HG02571 (cell line): ENCODE results near the gene NYNRIN.
A peak's percentile ranks its signal among the peaks of the same experiment; 100 is the strongest.

Experiments used
- ATAC-seq: cut with Tn5 transposase; IDR thresholded peaks from one replicate; pipeline ENCODE4 v1.9.1; 2021; ENCODE audit warnings: mild to moderate bottlenecking, moderate library complexity; ENCODE audit not compliant: unreplicated experiment

The NYNRIN gene

GRCh38 chr14:24430143-24430681 is 31.4 kb downstream of the NYNRIN start:
- ATAC-seq, result peak; percentile 61

DNA sequence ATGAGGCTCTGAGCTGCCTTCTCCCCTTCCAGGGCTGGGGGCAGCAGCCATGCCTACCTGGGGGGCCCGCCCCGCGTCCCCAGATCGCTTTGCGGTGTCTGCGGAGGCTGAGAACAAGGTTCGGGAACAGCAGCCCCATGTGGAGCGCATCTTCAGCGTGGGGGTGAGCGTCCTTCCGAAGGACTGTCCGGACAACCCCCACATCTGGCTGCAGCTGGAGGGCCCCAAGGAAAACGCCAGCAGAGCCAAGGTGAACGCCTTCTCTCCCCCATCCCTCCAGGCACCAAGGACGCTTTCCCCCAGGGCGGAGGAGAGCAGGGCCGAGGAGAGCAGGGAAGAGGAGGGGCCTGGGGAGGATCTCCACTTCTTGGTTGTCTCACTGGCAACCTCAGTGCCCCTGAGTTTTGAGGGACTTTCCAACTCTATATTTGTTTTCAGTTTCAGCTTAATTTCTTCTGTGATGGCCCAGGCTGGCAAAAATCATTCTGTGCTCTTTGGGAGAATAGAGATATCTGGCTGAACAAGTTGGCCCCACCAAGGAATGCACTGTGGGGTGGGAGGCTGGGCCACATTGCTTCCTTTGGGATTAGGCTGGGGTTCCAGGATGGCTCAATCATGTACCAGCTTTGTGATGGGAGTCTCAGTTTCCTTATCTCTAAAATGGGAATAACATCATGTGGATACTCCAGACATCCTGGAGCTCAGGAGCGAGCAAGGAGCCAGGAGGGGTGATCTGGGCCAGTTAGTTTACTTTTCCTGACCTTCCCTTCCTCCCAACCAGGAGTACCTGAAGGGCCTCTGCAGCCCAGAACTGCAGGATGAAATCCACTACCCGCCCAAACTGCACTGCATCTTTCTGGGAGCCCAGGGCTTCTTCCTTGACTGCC is 32.1 kb downstream of the NYNRIN start:
- ATAC-seq, result peak; percentile 47

DNA sequence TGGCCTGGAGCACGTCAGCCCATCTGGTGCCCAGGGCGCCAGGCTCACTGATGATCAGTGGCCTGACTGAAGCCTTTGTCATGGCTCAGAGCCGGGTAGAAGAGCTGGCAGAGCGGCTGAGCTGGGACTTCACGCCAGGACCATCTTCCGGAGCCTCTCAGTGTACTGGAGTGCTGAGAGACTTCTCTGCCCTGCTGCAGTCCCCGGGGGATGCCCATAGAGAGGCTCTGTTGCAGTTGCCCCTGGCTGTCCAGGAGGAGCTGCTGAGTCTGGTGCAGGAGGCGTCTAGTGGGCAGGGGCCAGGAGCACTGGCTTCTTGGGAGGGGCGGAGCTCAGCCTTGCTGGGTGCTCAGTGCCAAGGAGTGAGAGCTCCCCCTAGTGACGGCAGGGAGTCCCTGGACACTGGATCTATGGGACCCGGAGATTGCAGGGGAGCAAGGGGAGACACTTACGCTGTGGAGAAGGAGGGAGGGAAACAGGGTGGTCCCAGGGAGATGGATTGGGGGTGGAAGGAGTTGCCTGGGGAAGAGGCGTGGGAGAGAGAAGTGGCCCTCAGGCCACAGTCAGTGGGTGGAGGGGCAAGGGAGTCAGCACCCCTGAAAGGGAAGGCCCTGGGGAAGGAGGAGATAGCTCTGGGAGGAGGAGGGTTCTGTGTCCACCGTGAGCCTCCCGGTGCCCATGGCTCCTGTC is 32.9 kb downstream of the NYNRIN start:
- peak; percentile 40 for ATAC-seq

- no peak for ATAC-seq
These were observed 33.7 kb downstream of the NYNRIN start for GRCh38 chr14:24432259-24433131.

DNA sequence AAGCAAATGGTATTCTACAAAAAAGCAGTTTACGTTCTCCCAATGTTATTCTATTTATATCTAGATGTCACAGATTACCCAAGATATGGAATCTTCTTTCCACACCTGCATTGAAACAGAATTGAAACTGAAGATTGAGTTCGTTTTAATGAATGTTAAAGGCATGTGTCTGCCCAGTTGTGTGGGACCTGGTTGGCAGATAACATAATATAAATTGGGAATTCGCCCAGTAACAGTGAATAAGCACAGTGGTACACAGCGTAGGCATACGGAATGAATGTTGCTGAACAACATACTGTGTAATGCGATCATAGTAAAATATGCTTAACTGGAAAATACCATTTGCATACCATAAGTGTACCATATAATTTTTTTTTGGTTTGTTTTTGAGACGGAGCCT is 35.2 kb downstream of the NYNRIN start:
- ATAC-seq, result no peak

DNA sequence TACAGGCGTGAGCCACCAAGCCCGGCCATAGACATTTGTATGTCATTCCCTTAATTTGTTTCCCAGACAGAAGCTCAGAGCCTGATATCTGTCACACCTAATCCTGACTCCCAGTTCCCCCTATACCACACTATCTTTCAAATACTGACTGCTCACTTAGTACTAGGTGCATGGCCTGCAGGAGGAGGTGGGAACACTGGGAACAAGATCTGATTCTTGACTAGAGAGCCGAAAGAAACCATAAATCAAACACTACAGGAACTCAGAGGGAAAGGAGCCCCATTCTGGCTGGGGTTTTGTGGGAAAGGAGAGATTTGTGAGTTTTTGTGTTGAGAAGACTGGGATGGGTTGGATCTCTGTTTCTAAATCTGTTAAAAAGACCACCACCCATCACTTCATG is 35.9 kb downstream of the NYNRIN start:
- no peak for ATAC-seq

DNA sequence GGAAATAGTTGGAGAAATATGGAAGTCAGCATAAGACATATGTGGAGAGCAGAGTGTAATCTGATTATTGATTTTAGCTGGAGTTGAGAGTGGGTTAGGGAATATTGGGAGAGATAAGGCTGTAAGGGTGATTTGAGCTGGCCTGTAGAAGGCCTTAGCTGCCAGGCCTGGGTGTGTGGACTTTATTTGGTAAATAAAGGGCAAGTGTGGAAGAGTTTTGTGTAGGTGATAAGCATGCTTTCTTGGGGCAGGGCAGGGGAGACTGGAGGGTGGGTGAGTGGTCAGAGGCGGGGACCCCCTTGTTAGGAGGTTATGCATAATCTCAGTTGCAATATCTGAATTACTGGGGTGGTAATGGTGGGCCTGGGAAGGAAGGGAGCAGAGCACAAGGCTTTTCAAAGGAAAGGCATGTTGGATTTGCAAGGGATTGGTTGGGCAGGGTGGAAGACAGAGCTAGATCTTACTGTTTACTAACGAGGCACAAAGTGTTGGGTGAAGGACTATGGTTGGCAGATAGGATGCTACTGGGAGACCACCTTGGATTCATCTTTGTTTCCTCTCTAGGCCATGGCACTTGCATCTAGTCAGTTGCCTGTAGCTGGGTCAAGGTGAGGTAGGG is 36.5 kb downstream of the NYNRIN start:
- ATAC-seq, result no peak

GRCh38 chr14:24435998-24436354 is 37.2 kb downstream of the NYNRIN start:
- ATAC-seq, result no peak

DNA sequence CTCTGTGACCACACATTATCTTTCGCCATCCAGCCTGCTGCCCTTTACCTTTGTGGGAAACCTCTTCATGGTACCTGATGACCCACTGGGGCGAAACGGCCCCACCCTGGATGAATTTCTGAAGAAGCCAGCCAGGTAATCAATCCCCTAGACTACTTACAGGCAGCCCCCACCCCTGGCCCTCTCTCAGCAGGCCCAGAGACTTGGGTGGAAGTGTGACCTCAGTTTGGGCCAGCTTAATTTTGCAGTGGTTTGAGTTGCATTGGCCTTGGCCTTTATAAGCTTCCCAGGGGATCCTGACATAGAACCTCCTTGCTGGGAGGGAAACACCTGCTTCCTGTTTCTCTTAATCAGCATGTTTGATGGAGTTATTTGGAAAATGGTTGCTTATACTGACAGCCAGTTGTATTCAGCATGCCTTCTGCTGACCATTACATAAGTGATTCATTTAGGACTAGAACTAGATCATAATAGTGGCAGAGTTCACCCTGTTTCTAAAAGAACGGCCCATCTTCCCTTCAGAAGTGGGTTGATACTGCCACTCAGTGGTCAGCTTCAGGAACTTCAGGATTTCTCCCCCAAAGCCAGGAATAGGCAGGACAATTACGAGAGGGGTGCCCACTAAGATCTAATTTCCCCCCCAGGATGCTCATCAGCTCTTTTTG is 37.7 kb downstream of the NYNRIN start:
- ATAC-seq, result no peak

DNA sequence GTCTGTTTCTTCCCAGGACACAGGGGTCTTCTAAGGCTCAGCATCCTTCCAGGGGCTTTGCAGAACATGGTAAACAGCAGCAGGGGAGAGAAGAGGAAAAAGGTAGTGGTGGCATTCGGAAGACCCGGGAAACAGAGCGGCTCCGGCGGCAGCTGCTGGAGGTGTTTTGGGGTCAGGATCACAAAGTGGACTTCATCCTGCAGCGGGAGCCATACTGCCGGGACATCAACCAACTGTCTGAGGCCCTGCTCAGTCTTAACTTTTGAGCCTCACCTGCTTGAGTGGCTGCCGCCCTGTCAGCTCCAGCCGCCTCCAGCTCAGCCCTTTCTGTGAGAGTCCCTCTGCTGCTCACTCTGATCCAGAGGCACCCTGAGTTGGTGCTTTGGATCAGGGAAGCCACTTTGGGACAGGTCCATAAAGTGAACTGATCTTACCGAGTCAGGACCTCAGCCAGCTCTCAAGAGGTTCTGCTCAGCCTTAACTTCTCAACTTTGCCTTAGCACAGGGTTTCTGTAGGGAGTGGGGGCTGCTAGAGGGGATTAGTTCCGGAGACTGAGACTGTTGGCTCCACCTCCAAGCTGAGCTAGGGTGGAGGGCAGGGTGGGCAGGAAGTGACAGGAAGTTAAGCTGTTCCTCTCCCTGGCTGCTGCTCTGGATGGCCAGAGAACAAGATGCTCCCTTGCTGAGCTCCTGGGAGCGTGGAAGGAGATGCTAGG is 38.4 kb downstream of the NYNRIN start:
- no peak for ATAC-seq

- ATAC-seq, result no peak
These were observed 38.9 kb downstream of the NYNRIN start for GRCh38 chr14:24437736-24438067.

DNA sequence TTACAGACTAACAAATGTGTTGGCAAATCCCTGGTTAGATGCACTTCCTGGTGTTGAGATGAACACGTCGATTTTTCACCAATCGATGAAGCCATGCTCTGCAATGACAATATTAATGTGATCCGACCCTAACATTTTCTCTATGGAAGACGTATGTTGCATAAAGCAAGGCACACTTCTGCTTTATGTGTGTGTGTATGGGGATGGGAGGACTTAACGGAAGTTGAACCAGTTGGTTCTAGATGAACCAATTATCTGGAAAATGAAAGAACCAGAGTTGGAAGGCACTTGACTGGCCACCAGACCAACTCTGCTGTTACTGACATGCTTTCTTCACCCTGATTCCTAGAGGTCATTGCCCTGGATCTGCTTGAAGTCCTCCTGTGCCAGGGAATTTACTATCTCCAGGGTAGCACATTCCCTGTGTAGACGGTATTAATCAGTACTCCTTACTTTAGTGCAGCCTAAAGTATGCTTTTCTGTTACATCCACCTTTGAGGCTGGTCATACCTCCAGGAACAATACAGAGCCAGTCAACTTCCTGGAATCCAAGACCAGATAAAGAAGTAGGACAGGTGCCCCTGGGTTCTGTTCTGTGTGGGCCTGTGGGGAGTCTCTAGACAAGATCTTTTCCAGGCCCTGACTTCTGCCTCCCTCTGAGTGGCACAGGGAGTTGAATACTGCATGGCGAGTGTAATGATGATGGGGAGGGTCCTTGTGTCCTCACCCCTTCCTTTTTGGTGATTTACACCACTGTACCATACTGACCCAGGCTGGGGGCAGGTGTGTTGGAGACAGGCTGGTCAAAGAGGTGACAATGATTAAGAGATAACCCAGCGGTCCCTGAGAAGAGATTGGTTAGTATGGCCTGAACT is 39.7 kb downstream of the NYNRIN start:
- ATAC-seq, result no peak

DNA sequence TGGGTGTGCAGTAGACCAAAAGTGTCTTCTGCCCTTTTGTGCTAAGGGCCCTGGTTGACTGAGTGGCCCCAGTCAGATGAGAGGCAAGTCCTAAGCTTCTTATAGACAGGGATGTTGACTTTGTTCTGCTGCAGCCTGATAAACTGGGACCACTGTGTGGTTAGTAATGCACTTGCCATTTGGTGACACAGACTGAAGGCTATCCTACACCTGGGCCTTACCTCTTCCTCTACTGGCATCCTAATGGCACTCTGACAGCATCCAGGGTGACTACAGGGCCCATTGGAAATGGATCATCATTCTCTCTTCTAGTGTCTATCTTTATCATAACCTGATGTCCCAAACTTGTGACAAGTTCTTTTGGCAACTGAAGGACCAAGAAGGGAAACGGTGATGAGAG is 40.5 kb downstream of the NYNRIN start:
- no peak for ATAC-seq

DNA sequence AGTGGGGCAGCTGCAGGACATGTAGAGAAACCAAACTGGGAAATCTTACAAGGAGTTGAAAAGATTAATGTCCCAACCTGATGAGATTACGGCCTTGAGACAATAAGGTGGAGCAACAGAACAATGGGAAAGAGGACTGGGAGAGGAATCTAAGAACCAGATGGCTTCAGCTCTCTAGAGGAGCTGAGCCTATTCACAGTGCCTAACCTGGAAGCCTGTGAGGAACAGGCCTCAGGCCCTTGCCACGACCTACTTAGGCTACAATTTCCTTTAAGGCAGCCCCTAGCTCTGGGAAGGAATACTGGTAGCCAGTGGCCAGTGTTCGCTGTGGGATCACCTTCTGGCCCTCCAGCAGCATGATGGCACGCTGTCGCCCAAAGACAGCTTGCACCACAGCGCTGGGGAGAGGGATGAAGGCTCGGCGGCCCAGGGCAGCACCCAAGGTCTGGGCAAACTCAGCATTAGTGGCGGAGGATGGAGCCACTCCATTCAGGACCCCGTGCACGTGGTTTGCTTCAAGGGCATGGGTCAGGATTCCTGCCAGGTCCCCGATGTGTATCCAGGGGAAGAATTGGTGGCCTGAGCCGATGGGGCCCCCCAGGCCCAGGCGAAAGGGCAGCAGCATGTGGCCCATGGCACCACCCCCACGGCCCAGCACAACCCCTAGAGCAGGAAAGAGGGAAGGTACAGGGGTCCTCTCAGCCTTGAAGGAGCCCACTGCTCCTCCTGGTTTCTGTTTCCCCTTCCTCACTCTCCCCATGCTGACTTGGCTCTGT is 41.2 kb downstream of the NYNRIN start:
- ATAC-seq, result no peak

- no peak for ATAC-seq
These were observed 42.0 kb downstream of the NYNRIN start for GRCh38 chr14:24440606-24441399.

GRCh38 chr14:24441485-24441884 is 42.7 kb downstream of the NYNRIN start:
- no peak for ATAC-seq

GRCh38 chr14:24441904-24442239 is 43.1 kb downstream of the NYNRIN start:
- no peak for ATAC-seq
